DLD1 (cell line): ENCODE measurements around the gene RASGRF2.

Source experiments
- in situ Hi-C: cut with HindIII; loops from 2 replicates; pipeline ENCODE4 v1.10.0; 2017; ENCODE audit warnings: low sequenced_read_pairs

Gene RASGRF2

GRCh38 chr5:81164476-81164875 is 204.3 kb downstream of the RASGRF2 start:
- in situ Hi-C loops, result no loop called here

GRCh38 chr5:81164936-81165335 is 204.8 kb downstream of the RASGRF2 start:
- in situ Hi-C loops, result no loop called here

GRCh38 chr5:81165493-81166119 is 205.4 kb downstream of the RASGRF2 start:
- in situ Hi-C loops, result no loop called here

- in situ Hi-C loops, result no loop called here
Measured at GRCh38 chr5:81166430-81166829, 206.3 kb downstream of the RASGRF2 start.

- in situ Hi-C loops, result no loop called here
Measured at GRCh38 chr5:81167078-81167477, 206.9 kb downstream of the RASGRF2 start.

GRCh38 chr5:81167544-81167943 is 207.4 kb downstream of the RASGRF2 start:
- in situ Hi-C loops, result no loop called here

- in situ Hi-C loops, result no loop called here
Measured at GRCh38 chr5:81169924-81170323, 209.8 kb downstream of the RASGRF2 start.

- in situ Hi-C loops, result no loop called here
Measured at GRCh38 chr5:81171769-81172168, 211.6 kb downstream of the RASGRF2 start.

GRCh38 chr5:81172710-81173109 is 212.5 kb downstream of the RASGRF2 start:
- in situ Hi-C loops, result no loop called here

GRCh38 chr5:81177061-81177460 is 216.9 kb downstream of the RASGRF2 start:
- in situ Hi-C loops, result no loop called here

GRCh38 chr5:81179959-81180358 is 219.8 kb downstream of the RASGRF2 start:
- in situ Hi-C loops, result no loop called here

- in situ Hi-C loops, result no loop called here
Measured at GRCh38 chr5:81180780-81181460, 220.8 kb downstream of the RASGRF2 start.

- in situ Hi-C loops, result no loop called here
Measured at GRCh38 chr5:81181576-81182316, 221.6 kb downstream of the RASGRF2 start.

- in situ Hi-C loops, result no loop called here
Measured at GRCh38 chr5:81182396-81183390, 222.5 kb downstream of the RASGRF2 start.

- in situ Hi-C loops, result no loop called here
Measured at GRCh38 chr5:81183811-81184748, 223.9 kb downstream of the RASGRF2 start.

- in situ Hi-C loops, result no loop called here
Measured at GRCh38 chr5:81184749-81185110, 224.6 kb downstream of the RASGRF2 start.

- in situ Hi-C loops, result no loop called here
Measured at GRCh38 chr5:81187885-81188284, 227.7 kb downstream of the RASGRF2 start.

- in situ Hi-C loops, result no loop called here
Measured at GRCh38 chr5:81188962-81189361, 228.8 kb downstream of the RASGRF2 start.

- in situ Hi-C loops, result no loop called here
Measured at GRCh38 chr5:81189875-81190498, 229.8 kb downstream of the RASGRF2 start.
